ENCODE data around the gene KCNG2. TPM values are rescaled to one million over a fixed set of nuclear protein-coding genes. Genes with fewer than 3 reads are reported as not detected.

KCNG2 gene
- total RNA-seq, 2 experiments from 2014 or later = not detected

GRCh38 chr18:79878741-79879378 lies 81.1 kb downstream of the KCNG2 start:
- no peak overlapping the region for H3K27ac Mint-ChIP-seq
- no peak for TF ChIP-seq CTCF (IDR thresholded peaks at IDR 0.05)
- ChIA-PET CTCF (no interaction called here), POLR2A (no interaction called here)
- H3K4me3 Mint-ChIP-seq = no peak overlapping the region
- no peaks in the 10 kb centered on the region for H3K27me3 Mint-ChIP-seq
- DNase-seq (no peak), ATAC-seq (no peak)
- no peaks in the 10 kb centered on the region for H3K9me3 Mint-ChIP-seq
- intact Hi-C loops (cut with micrococcal nuclease) = no loop called here
- H3K4me1 Mint-ChIP-seq (ENCODE audit: low read depth) = no peaks in the 10 kb centered on the region
- no peaks in the 10 kb centered on the region for H3K36me3 Mint-ChIP-seq (ENCODE audit: low read depth)

GRCh38 chr18:79879566-79879965 lies 81.8 kb downstream of the KCNG2 start:
- ChIA-PET POLR2A (no interaction called here), CTCF (no interaction called here)
- no peak overlapping the region for H3K4me3 Mint-ChIP-seq
- H3K9me3 Mint-ChIP-seq = no peaks in the 10 kb centered on the region
- no peak for ATAC-seq
- H3K27ac Mint-ChIP-seq = no peak overlapping the region
- H3K27me3 Mint-ChIP-seq = no peaks in the 10 kb centered on the region
- no peak for TF ChIP-seq CTCF (IDR thresholded peaks at IDR 0.05)
- intact Hi-C loops (cut with micrococcal nuclease) = no loop called here
- no peak for DNase-seq
- H3K4me1 Mint-ChIP-seq (ENCODE audit: low read depth) = no peaks in the 10 kb centered on the region
- no peaks in the 10 kb centered on the region for H3K36me3 Mint-ChIP-seq (ENCODE audit: low read depth)

GRCh38 chr18:79881695-79882094 lies 84.0 kb downstream of the KCNG2 start:
- ATAC-seq = no peak
- TF ChIP-seq CTCF (IDR thresholded peaks at IDR 0.05) = no peak
- intact Hi-C loops (cut with micrococcal nuclease) = no loop called here
- no peak overlapping the region for H3K27ac Mint-ChIP-seq
- no peak for DNase-seq
- no peaks in the 10 kb centered on the region for H3K27me3 Mint-ChIP-seq
- H3K4me3 Mint-ChIP-seq = no peak overlapping the region
- no peaks in the 10 kb centered on the region for H3K4me1 Mint-ChIP-seq (ENCODE audit: low read depth)
- POLR2A ChIA-PET = no interaction called here
- CTCF ChIA-PET = no interaction called here
- no peaks in the 10 kb centered on the region for H3K36me3 Mint-ChIP-seq (ENCODE audit: low read depth)
- H3K9me3 Mint-ChIP-seq = no peaks in the 10 kb centered on the region

GRCh38 chr18:79882522-79883241 lies 84.9 kb downstream of the KCNG2 start:
- ChIA-PET POLR2A (no interaction called here), CTCF (no interaction called here)
- no peaks in the 10 kb centered on the region for H3K9me3 Mint-ChIP-seq
- intact Hi-C loops (cut with micrococcal nuclease) = no loop called here
- no peaks in the 10 kb centered on the region for H3K36me3 Mint-ChIP-seq (ENCODE audit: low read depth)
- H3K27me3 Mint-ChIP-seq = no peaks in the 10 kb centered on the region
- DNase-seq = no peak
- H3K4me1 Mint-ChIP-seq (ENCODE audit: low read depth) = no peaks in the 10 kb centered on the region
- H3K4me3 Mint-ChIP-seq = no peak overlapping the region
- no peak for ATAC-seq
- H3K27ac Mint-ChIP-seq = no peak overlapping the region
- no peak for TF ChIP-seq CTCF (IDR thresholded peaks at IDR 0.05)

- POLR2A ChIA-PET = no interaction called here
- no peak for DNase-seq
These were observed 85.9 kb downstream of the KCNG2 start for GRCh38 chr18:79883461-79884293.

More at GRCh38 chr18:79883461-79884293, 85.9 kb downstream of the KCNG2 start:
- H3K4me3 Mint-ChIP-seq = no peak overlapping the region
- H3K27me3 Mint-ChIP-seq = no peaks in the 10 kb centered on the region
- no peaks in the 10 kb centered on the region for H3K9me3 Mint-ChIP-seq
- H3K36me3 Mint-ChIP-seq (ENCODE audit: low read depth) = no peaks in the 10 kb centered on the region
- ATAC-seq = no peak
- intact Hi-C loops (cut with micrococcal nuclease) = no loop called here
- no peak overlapping the region for H3K27ac Mint-ChIP-seq
- TF ChIP-seq CTCF (IDR thresholded peaks at IDR 0.05) = no peak
- no peaks in the 10 kb centered on the region for H3K4me1 Mint-ChIP-seq (ENCODE audit: low read depth)
- CTCF ChIA-PET = no interaction called here
